ENCODE measurements around the gene COL28A1.

GRCh38 chr7:7405461-7405860, 130.2 kb downstream of the COL28A1 start:
- TF ChIP-seq HNF1B (CRISPR knock-in tag; IDR thresholded peaks at IDR 0.05) (no peak), KDM5B (CRISPR knock-in tag; IDR thresholded peaks at IDR 0.05; ENCODE audit: borderline replicate concordance) (no peak), SALL2 (CRISPR knock-in tag; IDR thresholded peaks at IDR 0.05) (no peak), NCOR1 (IDR thresholded peaks at IDR 0.05; ENCODE audit: borderline replicate concordance, low read length) (no peak), JUN (CRISPR knock-in tag; IDR thresholded peaks at IDR 0.05) (no peak), EZH2 (conservative IDR thresholded peaks at IDR 0.05; ENCODE audit: low read depth, low read length) (no peak), CTCF (CRISPR knock-in tag; IDR thresholded peaks at IDR 0.05) (no peak), IRX3 (CRISPR knock-in tag; IDR thresholded peaks at IDR 0.05; ENCODE audit: borderline replicate concordance, low read depth) (no peak)

Measured in HepG2 (cell line).